Central memory CD8-positive, alpha-beta T cell (primary cell): Measurements from ENCODE around the gene ISX.
"Not testable (repeated sequence)": the region's sequence is repeated elsewhere in the genome, so short reads cannot be mapped to it uniquely, and the experiment has no call there.

ENCODE experiments used
- ATAC-seq: fragments of 150-1000 bp; cut with Tn5 transposase; replicated peaks from 2 replicates; pipeline ENCODE4 v1.10.0; 2022; ENCODE audit warnings: mild to moderate bottlenecking, moderate FRiP score, moderate number of reproducible peaks; ENCODE audit not compliant: poor library complexity, severe bottlenecking; ENCODE audit errors: extremely low read depth
- DNase-seq, 2 donors: peaks; one replicate each; pipeline ENCODE4 v3.0.0; 2021; ENCODE audit warnings: low spot score in 2 of 2
- H3K27ac Mint-ChIP-seq: one replicate; pipeline ENCODE4 v1.8.0; 2022; ENCODE audit warnings: low read depth, mild to moderate bottlenecking, moderate library complexity, mixed read lengths
- H3K27me3 Mint-ChIP-seq: one replicate; pipeline ENCODE4 v1.8.0; 2022; ENCODE audit warnings: mixed read lengths
- H3K36me3 Mint-ChIP-seq: one replicate; pipeline ENCODE4 v1.8.0; 2022; ENCODE audit warnings: mild to moderate bottlenecking, moderate library complexity, mixed read lengths; ENCODE audit not compliant: insufficient read depth
- H3K4me1 Mint-ChIP-seq: one replicate; pipeline ENCODE4 v1.8.0; 2022; ENCODE audit warnings: mixed read lengths
- H3K4me3 Mint-ChIP-seq: one replicate; pipeline ENCODE4 v1.8.0; 2022; ENCODE audit warnings: mild to moderate bottlenecking, moderate library complexity, mixed read lengths
- H3K9me3 Mint-ChIP-seq: one replicate; pipeline ENCODE4 v1.8.0; 2022; ENCODE audit warnings: mixed read lengths

Gene ISX

DNA sequence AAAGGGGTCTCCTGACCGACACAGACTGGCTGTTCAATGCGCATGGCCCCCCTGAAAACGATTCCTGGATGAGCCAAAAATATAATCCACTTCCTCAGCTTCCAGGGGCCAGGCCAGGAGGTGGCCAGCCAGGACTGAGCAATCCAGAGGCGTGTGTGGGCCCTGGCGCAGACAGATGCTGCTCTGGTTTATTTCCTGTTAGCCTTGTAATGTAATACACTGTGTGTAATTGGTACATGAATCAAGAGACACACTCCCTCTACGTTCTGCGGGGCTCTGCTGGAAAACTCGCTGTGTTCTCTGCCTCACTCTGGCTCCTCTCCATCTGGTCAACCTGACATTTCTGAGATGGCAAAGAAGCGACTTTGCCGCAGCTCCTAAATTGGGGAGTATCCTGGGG lies 26.3 kb upstream of the ISX start:
- no peaks in the 10 kb centered on the region for H3K4me1 Mint-ChIP-seq
- H3K4me3 Mint-ChIP-seq = no peak overlapping the region
- ATAC-seq = no peak
- H3K9me3 Mint-ChIP-seq = peaks cover 2% of the 10 kb centered on the region
- H3K27me3 Mint-ChIP-seq = peaks cover 44% of the 10 kb centered on the region
- DNase-seq = no peak
- H3K36me3 Mint-ChIP-seq = no peaks in the 10 kb centered on the region
- no peak overlapping the region for H3K27ac Mint-ChIP-seq

- DNase-seq = no peak
- no peaks in the 10 kb centered on the region for H3K9me3 Mint-ChIP-seq
- no peak overlapping the region for H3K27ac Mint-ChIP-seq
- no peak overlapping the region for H3K4me3 Mint-ChIP-seq
- no peaks in the 10 kb centered on the region for H3K4me1 Mint-ChIP-seq
- H3K27me3 Mint-ChIP-seq = peaks cover 23% of the 10 kb centered on the region
- ATAC-seq = no peak
- no peaks in the 10 kb centered on the region for H3K36me3 Mint-ChIP-seq
Observed at GRCh38 chr22:35043252-35043933, 22.6 kb upstream of the ISX start.

- H3K27me3 Mint-ChIP-seq = peaks cover 20% of the 10 kb centered on the region
- no peaks in the 10 kb centered on the region for H3K9me3 Mint-ChIP-seq
- no peak for DNase-seq
- ATAC-seq = no peak
- no peak overlapping the region for H3K4me3 Mint-ChIP-seq
- H3K4me1 Mint-ChIP-seq = no peaks in the 10 kb centered on the region
- no peak overlapping the region for H3K27ac Mint-ChIP-seq
- H3K36me3 Mint-ChIP-seq = no peaks in the 10 kb centered on the region
Observed at GRCh38 chr22:35043934-35044319, 22.0 kb upstream of the ISX start.

DNA sequence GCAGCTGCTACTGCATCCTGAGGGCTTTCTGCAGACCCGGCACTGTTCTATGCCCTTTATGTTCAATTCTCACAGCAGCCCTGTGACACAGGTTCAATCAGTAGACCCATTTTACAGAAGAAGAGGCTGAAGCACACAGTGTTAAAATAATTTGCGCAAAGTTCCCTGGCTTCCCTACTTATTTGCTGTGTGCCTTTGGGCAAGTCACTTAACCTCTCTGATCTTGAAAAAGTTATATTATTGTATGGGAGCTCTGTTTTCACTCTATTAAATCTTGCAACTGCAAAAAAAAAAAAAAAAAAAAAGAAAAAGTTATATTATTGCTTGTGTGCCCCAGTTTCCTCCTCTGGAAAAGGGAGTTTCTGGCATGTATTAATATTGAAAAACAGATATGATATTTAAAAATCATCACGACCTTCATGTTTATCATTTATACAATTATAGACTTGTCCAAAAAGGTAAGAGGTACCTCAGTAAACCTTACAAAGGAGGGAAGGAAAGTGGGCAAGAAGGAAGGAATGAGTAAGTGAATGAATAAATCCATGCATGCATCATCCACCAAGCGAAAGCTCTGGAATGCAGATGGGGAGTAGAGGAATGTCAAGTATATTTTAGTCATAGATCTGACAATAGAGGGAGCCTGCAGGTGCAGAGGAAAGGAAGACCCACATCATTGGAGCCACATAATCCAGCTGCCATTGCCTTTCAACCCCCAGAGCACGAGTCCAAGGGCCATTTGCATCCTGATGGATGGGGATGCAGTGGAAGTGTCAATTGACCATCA lies 21.2 kb upstream of the ISX start:
- H3K27ac Mint-ChIP-seq = no peak overlapping the region
- H3K9me3 Mint-ChIP-seq = no peaks in the 10 kb centered on the region
- ATAC-seq = no peak
- no peaks in the 10 kb centered on the region for H3K36me3 Mint-ChIP-seq
- peaks cover 18% of the 10 kb centered on the region for H3K27me3 Mint-ChIP-seq
- no peak overlapping the region for H3K4me3 Mint-ChIP-seq
- DNase-seq = no peak
- no peaks in the 10 kb centered on the region for H3K4me1 Mint-ChIP-seq

DNA sequence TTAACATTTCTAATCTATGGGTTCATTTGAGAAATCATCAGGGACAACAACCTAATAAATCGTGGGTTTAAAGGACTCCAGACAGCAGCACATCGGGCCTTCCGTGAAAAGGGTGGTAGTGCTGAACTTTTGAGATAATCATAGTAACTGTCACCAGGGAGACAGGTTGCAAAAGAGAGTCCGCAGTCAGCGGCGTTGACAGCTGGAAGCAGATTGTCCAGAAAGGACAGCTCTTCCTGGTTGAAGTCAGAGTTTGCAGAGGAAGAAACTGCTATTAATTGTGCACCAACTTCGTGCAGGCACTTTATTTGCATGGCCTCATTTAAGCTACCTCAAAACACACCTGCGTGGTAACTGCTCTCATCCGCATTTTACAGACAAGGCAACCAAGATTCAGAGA lies 20.5 kb upstream of the ISX start:
- peaks cover 12% of the 10 kb centered on the region for H3K27me3 Mint-ChIP-seq
- no peaks in the 10 kb centered on the region for H3K36me3 Mint-ChIP-seq

GRCh38 chr22:35046744-35047462 lies 19.1 kb upstream of the ISX start:
- ATAC-seq (no peak), DNase-seq (no peak)
- H3K27ac Mint-ChIP-seq = no peak overlapping the region
- H3K4me3 Mint-ChIP-seq = no peak overlapping the region
- H3K27me3 Mint-ChIP-seq = peaks cover 22% of the 10 kb centered on the region
- H3K9me3 Mint-ChIP-seq = no peaks in the 10 kb centered on the region
- peaks cover 2% of the 10 kb centered on the region for H3K36me3 Mint-ChIP-seq
- no peaks in the 10 kb centered on the region for H3K4me1 Mint-ChIP-seq

More for the DNA sequence above, 20.5 kb upstream of the ISX start:
- Mint-ChIP-seq H3K4me1 (no peaks in the 10 kb centered on the region), H3K9me3 (no peaks in the 10 kb centered on the region), H3K4me3 (no peak overlapping the region), H3K27ac (no peak overlapping the region)
- DNase-seq = no peak
- no peak for ATAC-seq

- peaks cover 41% of the 10 kb centered on the region for H3K27me3 Mint-ChIP-seq
- H3K4me1 Mint-ChIP-seq, H3K36me3 Mint-ChIP-seq, DNase-seq, H3K27ac Mint-ChIP-seq, H3K4me3 Mint-ChIP-seq, ATAC-seq, H3K9me3 Mint-ChIP-seq: not testable (repeated sequence)
Observed at GRCh38 chr22:35050038-35050437, 15.9 kb upstream of the ISX start.

DNA sequence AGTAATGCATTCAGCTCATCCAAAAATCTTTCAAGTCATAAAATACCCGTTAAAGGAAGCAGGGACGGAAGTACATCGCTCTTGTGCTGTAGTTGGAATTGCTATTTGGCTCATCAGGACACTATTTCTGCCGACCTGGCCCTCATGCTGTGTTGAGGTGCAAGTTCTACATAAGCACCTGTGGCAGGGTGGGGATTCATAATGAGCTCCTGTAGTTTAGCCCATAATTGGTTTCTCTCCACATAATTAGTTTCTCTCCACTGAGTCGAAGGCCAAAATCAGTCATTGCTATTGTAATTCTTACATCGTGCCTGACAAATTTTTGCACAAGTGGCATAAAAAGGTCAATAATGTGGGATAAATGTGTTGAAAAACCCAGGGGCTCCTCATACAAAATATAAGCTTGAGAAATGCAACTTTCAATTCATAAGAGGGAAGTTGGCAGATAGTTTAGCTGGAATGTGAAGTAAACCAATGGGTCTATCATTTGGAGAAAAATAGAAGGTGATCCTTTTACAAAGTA lies 14.9 kb upstream of the ISX start:
- Mint-ChIP-seq H3K4me1 (no peaks in the 10 kb centered on the region), H3K27me3 (peaks cover 51% of the 10 kb centered on the region), H3K36me3 (peaks cover 4% of the 10 kb centered on the region), H3K27ac (no peak overlapping the region), H3K4me3 (no peak overlapping the region), H3K9me3 (no peaks in the 10 kb centered on the region)
- DNase-seq = no peak
- ATAC-seq = no peak

DNA sequence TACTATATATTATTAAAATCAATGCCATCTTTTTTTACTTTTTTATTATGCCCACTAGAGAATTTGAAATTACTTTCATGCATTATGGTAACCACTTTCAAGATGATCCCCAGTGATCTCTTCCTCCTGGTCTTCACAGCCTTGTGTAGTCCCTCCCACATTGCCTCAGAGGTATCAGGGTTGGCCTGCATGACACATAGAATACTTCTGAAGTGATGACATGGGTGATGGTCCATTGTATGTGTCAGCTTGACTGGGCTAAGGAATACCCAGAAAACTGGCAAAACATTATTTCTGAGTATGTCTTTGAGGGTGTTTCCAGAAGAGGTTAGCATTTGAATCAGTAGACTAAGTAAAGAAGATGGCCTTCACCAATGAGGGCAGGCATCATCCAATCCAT lies 14.2 kb upstream of the ISX start:
- Mint-ChIP-seq H3K27me3 (peaks cover 58% of the 10 kb centered on the region), H3K36me3 (peaks cover 4% of the 10 kb centered on the region), H3K4me3 (no peak overlapping the region), H3K27ac (no peak overlapping the region), H3K4me1 (no peaks in the 10 kb centered on the region), H3K9me3 (no peaks in the 10 kb centered on the region)
- DNase-seq = no peak
- no peak for ATAC-seq

DNA sequence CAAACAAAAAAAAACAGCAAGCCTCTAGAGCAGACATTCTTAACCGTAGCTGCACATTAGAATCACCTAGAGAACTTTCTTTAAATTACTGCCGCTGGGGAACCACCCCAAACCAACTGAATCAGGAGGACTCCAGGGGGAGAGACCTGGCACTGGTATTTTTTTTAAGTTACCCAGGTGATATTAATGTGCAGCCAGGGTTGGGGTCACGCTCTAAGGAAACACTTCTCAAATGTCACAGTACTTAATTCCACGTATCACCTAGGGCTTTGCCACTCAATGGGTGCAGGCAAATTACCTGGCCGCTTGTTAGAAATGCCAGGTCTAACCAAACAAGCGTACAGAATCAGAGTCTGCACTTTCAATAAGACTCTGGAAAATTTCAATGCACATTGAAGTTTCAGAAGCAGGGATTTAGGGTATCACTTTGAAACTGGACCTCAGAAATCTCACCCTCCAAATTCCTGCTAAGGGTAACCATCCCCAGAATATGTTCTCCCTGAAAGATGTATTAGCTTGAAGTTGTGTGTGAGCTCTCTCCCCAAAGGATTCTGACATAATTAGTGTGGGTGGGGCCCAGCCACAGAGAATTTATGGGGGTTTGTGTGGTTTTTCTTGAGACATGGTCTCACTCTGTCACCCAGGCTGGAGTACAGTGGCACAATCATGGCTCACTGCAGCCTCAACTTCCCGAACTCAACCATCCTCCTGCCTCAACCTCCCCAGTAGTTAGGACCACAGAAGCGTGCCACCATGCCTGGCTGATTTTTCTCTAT lies 12.7 kb upstream of the ISX start:
- Mint-ChIP-seq H3K9me3 (no peaks in the 10 kb centered on the region), H3K36me3 (peaks cover 4% of the 10 kb centered on the region), H3K27me3 (peaks cover 64% of the 10 kb centered on the region), H3K27ac (no peak overlapping the region), H3K4me1 (no peaks in the 10 kb centered on the region), H3K4me3 (no peak overlapping the region)
- no peak for ATAC-seq
- DNase-seq = no peak

DNA sequence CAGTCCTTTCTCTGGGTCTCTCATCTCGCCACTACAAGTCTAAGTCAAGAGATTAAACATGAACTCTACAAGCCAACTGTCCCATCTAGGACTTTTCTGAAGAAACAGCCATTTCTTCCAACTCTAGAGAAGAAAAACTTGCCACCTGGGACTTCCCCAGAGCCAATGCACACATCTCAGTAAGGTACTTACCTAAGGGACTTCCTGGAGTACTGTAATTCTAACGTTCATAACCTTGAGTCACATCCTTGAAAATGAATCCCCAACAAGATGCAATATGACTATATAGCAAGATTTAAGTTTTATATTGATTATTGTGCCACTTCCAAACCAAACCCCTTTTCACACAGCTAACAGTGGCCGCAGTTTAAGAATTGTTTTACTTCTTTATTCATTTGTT lies 11.9 kb upstream of the ISX start:
- H3K4me3 Mint-ChIP-seq = no peak overlapping the region
- no peak for DNase-seq
- no peaks in the 10 kb centered on the region for H3K4me1 Mint-ChIP-seq
- H3K27ac Mint-ChIP-seq = no peak overlapping the region
- peaks cover 4% of the 10 kb centered on the region for H3K36me3 Mint-ChIP-seq
- no peak for ATAC-seq
- peaks cover 64% of the 10 kb centered on the region for H3K27me3 Mint-ChIP-seq
- H3K9me3 Mint-ChIP-seq = no peaks in the 10 kb centered on the region

- Mint-ChIP-seq H3K36me3 (peaks cover 4% of the 10 kb centered on the region), H3K27ac (no peak overlapping the region), H3K9me3 (no peaks in the 10 kb centered on the region), H3K4me1 (no peaks in the 10 kb centered on the region), H3K4me3 (no peak overlapping the region), H3K27me3 (peaks cover 58% of the 10 kb centered on the region)
- ATAC-seq (no peak), DNase-seq (no peak)
Observed at GRCh38 chr22:35056486-35056885, 9.5 kb upstream of the ISX start.
